ENCODE results near the gene GORASP1. TPM values are rescaled to one million over a fixed set of nuclear protein-coding genes. Genes with fewer than 3 reads are reported as not detected.

GORASP1 gene
- total and polyA plus RNA-seq, 10 donors, result 20.6 to 74.5 (median 62.2) TPM

- WGBS, 5 donors, result 63 to 100% (median 93%) methylated on average over 3 of the region's 3 CpGs
- intact Hi-C loops (cut with DNase I; ENCODE audit: low total_unique reads), result no loop called here
- DNase-seq, result no peak
- Histone ChIP-seq H3K27me3 (replicated peaks in 1 of 7) (no peaks in the 10 kb centered on the region), H3K36me3 (peaks cover 0 to 56% (median 4%) of the 10 kb centered on the region in 6 donors), H3K9me3 (no peaks in the 10 kb centered on the region), H3K27ac (no peak overlapping the region), H3K4me3 (no peak overlapping the region), H3K4me1 (peaks cover 0 to 15% (median 10%) of the 10 kb centered on the region in 6 donors)
- TF ChIP-seq POLR2A (IDR thresholded peaks at IDR 0.05) (no peak), CTCF (IDR thresholded peaks at IDR 0.05 in 8 of 11, conservative IDR thresholded peaks at IDR 0.05 in 3 of 11) (no peak), POLR2AphosphoS5 (IDR thresholded peaks at IDR 0.05) (no peak)
Observed at GRCh38 chr3:39113291-39113690, 5.9 kb upstream of the GORASP1 start.

- no peaks in the 10 kb centered on the region for H3K9me3 ChIP-seq
Observed at GRCh38 chr3:39112535-39112934, 5.1 kb upstream of the GORASP1 start.

GRCh38 chr3:39112113-39112512 is 4.7 kb upstream of the GORASP1 start:
- intact Hi-C loops (cut with DNase I; ENCODE audit: low total_unique reads), result no loop called here
- Histone ChIP-seq H3K27me3 (replicated peaks in 1 of 7) (no peaks in the 10 kb centered on the region), H3K4me3 (no peak overlapping the region), H3K27ac (no peak overlapping the region), H3K9me3 (no peaks in the 10 kb centered on the region), H3K4me1 (peaks cover 0 to 21% (median 16%) of the 10 kb centered on the region in 6 donors), H3K36me3 (peaks cover 0 to 46% (median 0%) of the 10 kb centered on the region in 6 donors)
- WGBS, 5 donors, result 97 to 100% (median 98%) methylated on average over 3 of the region's 3 CpGs
- TF ChIP-seq CTCF (IDR thresholded peaks at IDR 0.05 in 8 of 11, conservative IDR thresholded peaks at IDR 0.05 in 3 of 11), result no peak
- TF ChIP-seq POLR2AphosphoS5 (IDR thresholded peaks at IDR 0.05), result no peak
- no peak for TF ChIP-seq POLR2A (IDR thresholded peaks at IDR 0.05)
- no peak for DNase-seq

More at GRCh38 chr3:39112535-39112934, 5.1 kb upstream of the GORASP1 start:
- H3K27me3 ChIP-seq (replicated peaks in 1 of 7), result no peaks in the 10 kb centered on the region
- H3K4me1 ChIP-seq, result peaks cover 0 to 21% (median 16%) of the 10 kb centered on the region in 6 donors
- WGBS, 5 donors, result 91 to 100% (median 95%) methylated on average over 2 of the region's 2 CpGs
- no peak for DNase-seq
- H3K36me3 ChIP-seq, result peaks cover 0 to 49% (median under 1%) of the 10 kb centered on the region in 6 donors
- H3K4me3 ChIP-seq, result no peak overlapping the region
- TF ChIP-seq POLR2AphosphoS5 (IDR thresholded peaks at IDR 0.05) (no peak), CTCF (IDR thresholded peaks at IDR 0.05 in 8 of 11, conservative IDR thresholded peaks at IDR 0.05 in 3 of 11) (no peak), POLR2A (IDR thresholded peaks at IDR 0.05) (no peak)
- intact Hi-C loops (cut with DNase I; ENCODE audit: low total_unique reads), result no loop called here
- no peak overlapping the region for H3K27ac ChIP-seq

GRCh38 chr3:39110041-39110639 is 2.7 kb upstream of the GORASP1 start:
- 25 to 90% (median 83%) methylated on average over 2 of the region's 2 CpGs for WGBS, 5 donors

More at GRCh38 chr3:39110041-39110639, 2.7 kb upstream of the GORASP1 start:
- H3K4me1 ChIP-seq, result peaks cover 9 to 40% (median 34%) of the 10 kb centered on the region in 6 donors
- H3K36me3 ChIP-seq, result peaks cover 0 to 36% (median 0%) of the 10 kb centered on the region in 6 donors
- TF ChIP-seq POLR2A (IDR thresholded peaks at IDR 0.05), result no peak
- no peak for TF ChIP-seq CTCF (IDR thresholded peaks at IDR 0.05 in 8 of 11, conservative IDR thresholded peaks at IDR 0.05 in 3 of 11)
- no peak for TF ChIP-seq POLR2AphosphoS5 (IDR thresholded peaks at IDR 0.05)
- intact Hi-C loops (cut with DNase I; ENCODE audit: low total_unique reads), result no loop called here
- H3K9me3 ChIP-seq, result no peaks in the 10 kb centered on the region
- H3K4me3 ChIP-seq, result no peak overlapping the region
- H3K27me3 ChIP-seq (replicated peaks in 1 of 7), result no peaks in the 10 kb centered on the region
- peak overlapping the region in 1 of 8 donors; percentile 93 for H3K27ac ChIP-seq
- DNase-seq, result no peak

Measured in spleen (tissue), 11 donors.